HG02642 (cell line): ENCODE data around the gene NR6A1.

Experiments
- ATAC-seq: cut with Tn5 transposase; IDR thresholded peaks from one replicate; pipeline ENCODE4 v1.9.1; 2021; ENCODE audit warnings: mild to moderate bottlenecking; ENCODE audit not compliant: unreplicated experiment, poor library complexity

Gene NR6A1

DNA sequence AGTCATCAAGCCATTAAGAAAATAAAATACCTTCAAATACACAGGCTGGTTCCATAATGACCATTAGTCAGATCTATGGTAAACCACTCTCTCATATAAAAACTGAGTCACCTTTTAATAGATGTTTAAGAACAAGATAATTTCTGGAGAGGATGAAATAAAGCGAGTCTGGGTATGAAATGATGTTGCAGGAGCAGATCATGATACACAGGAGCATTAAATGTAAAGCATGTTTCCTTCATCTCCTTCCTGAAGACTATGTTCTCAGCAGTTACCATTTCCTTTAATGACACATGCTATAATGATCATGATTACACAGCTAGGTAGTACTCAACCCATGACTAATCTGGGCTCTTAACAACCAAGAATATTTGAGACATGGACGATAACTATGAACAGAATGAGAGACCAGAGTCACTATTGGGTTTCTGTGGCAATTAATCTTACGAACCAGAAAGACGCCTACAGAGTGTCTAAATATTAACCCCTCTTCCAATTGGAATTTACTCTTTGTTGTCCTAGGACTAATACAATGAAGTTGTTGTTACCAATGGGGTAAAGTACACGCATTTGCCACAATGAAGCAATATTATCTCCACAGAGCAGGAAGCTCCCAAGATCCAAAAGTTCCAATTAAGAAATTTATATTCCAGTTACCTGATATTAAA, 105.6 kb downstream of the NR6A1 start:
- ATAC-seq, result no peak

- no peak for ATAC-seq
Observed at GRCh38 chr9:124664143-124664542, 107.0 kb downstream of the NR6A1 start.

DNA sequence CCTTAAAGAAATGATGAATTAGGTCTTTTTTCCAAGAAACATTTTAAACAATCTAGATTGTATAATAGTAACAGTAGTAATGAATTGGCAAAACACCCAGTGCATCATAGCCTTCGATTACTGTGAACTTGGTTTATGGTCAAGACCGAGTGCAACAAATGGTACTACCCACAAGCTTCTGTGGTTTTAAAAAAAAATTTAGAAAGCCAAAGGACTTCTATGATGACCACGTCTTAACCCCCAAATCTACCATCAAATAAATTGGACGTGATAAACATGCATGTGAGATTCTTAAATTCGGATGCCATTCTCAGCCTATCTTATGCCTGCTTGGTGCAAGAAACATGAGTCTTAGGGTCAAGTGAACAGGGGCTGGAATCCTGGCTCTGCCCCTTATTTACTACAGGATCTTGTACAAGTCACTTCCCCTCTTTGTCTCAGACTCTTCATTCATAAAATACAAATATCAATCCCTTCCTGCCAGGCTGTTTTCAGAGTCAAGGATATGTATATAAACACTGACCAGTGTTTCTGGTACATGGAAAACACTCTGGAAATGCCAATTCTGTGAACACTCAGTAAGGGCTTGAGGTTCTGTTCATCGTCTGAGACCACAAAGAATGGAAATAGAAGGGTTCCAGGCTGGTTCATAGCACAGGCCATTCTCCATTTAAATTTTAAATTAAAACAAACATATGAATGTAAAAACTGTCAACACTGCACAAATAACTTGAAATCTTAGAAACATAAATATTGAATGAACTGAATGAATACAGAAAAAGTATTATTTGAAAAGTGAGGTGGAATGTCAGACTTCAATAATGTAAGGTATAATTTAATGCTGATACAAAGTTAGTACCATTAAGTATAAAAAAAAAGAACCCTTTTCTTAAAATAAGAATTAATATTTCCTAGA, 107.8 kb downstream of the NR6A1 start:
- no peak for ATAC-seq

DNA sequence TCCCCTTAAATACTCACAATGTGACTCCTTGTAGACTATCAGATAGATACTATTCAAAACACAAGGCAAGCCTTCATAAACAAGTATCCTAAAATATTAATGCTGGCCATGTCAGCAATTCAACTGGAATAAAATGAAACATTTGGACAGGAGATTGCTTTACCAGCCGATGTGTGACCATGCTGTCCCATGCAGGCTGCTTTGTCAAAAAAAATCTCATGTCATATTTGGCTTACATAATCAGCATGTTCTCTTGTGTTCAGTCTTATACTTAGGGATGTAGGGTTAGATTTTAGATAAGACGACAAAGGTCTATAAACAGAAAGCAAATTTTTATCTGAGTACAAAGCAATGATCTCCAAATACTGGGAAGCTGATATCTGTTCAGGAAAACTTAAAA, 108.5 kb downstream of the NR6A1 start:
- no peak for ATAC-seq

DNA sequence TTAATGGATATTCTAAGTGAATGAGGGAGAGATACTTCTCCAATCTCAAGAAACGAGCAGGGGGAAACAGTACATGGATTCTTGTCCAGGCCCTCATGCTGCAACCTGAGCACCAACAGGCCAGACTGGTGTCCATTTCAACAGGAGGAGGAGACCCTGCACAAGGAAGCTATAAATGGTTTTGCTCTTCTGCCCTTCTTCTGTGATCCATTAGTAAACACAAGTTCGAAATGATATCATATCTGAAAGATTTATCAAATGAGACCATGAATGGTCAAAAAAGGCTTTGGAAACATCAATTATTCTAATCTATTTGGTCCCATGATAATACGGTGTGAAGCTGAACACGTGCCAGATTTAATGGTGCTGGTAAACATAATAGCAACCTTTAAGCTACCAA, 109.8 kb downstream of the NR6A1 start:
- no peak for ATAC-seq

DNA sequence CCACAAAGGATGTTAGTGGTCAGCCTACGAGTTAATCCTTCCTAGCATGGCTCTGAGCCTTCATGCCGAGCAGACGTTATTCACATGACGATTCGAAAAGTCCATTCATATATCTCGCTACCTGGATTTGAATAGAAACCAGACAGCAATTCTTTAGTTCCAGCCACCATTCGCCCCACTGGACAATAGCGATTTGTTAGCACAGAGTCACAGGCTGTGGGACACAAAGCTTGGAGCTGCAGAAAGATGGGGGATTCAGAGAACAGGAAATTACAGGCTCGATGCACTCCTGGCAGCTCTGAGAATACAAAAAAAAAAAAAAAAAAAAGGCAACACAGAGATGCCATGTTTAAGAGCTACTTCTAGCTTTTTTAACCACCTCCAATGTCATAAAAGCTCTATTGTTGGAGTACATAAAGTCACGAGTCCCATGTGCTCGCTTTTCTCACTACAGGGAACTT, 110.7 kb downstream of the NR6A1 start:
- no peak for ATAC-seq

GRCh38 chr9:124659099-124659659, 111.9 kb downstream of the NR6A1 start:
- peak; percentile 46 for ATAC-seq

GRCh38 chr9:124658165-124659017, 112.7 kb downstream of the NR6A1 start:
- peak; percentile 91 for ATAC-seq

DNA sequence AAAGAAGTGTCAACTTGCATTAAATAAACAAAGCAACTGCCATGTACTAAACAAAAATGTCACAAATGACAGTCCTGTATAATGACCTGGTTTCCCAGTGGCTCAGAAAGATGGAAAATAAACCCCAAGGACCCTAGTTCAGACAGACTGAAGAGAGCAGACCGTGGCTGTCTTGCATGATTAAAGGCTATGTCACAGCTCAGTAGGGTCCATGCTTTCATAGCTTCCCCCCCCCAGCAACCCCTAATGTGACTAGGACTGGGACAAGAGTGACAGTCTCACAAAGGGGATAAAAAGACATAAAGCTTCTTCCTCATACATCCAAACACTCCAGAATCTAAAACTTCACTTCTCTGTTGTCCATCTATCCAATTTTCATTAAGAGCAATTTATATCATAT, 113.6 kb downstream of the NR6A1 start:
- no peak for ATAC-seq

DNA sequence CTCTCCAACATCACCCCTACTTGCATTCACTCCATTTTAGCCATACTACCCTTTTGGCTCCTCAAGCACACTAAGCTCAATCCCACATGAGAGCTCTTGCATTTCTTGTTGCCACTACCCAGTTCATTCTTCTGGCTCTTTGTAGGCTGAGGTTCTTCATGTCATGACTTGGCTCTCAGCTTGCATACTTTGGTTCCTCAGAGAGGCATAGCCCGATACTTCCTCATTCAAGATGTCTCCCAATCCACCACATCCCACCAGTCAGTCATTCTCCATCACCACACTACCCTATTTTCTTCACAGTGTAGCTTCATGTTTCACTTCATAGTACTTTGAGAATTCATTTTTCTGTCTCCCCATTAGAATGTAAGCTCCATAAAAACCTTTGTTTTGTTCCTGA, 116.7 kb downstream of the NR6A1 start:
- no peak for ATAC-seq

DNA sequence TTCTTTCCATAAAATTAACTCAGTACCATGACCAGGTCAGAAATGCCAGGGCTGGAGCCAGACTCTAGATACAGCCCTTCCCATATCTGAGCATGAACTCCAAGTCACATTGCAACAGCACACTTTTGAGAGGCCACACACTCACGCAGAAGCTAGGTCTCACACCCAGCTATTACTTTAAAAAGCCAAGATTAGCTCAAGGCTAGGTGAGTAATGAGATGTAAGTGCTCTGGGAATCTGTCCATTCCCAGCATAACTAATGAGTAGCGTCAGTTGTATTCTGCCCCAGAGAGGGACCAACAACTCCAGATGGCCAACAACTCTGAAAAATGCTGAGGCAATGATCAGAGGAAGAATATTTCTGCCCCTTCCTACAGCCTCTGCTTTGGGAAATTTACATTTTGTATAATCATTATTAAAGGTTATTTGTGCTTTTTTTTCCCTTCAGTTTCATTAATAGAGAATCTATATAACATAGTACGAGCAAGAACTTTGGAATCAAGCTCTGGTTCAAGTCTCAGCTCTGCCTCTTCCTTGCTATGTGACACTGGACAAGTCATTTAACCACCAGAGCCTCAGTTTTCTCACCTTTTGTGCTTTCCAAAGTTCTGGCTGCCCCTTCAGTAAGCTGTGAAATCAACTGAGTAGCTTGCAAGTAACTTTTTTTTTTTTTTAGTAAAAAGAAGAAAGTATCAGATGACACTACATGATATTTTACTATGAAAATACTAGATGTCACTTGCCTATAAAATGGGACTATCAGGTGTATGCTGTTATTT, 118.3 kb downstream of the NR6A1 start:
- ATAC-seq, result no peak

- no peak for ATAC-seq
Observed at GRCh38 chr9:124652203-124652602, 118.9 kb downstream of the NR6A1 start.

- no peak for ATAC-seq
Observed at GRCh38 chr9:124645274-124645673, 125.8 kb downstream of the NR6A1 start.

DNA sequence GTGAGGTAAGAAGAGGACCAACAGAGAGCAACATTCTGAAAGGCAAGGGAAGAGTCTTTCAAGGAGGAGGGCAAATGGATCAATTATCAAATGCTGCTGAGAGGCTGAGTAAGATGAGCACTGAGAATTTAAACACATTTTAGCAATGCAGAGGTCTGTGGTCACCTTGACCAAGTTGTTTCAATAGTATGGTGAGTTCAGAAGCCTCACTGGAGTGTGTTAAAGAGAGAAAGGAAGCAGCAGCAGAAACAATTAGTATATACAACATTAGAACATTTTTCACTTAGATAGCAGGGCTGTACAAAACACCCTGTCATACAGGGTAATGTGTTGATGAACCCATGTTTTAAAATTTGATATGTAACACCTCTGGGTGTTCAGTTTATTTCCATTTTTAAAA, 131.5 kb downstream of the NR6A1 start:
- ATAC-seq, result no peak

DNA sequence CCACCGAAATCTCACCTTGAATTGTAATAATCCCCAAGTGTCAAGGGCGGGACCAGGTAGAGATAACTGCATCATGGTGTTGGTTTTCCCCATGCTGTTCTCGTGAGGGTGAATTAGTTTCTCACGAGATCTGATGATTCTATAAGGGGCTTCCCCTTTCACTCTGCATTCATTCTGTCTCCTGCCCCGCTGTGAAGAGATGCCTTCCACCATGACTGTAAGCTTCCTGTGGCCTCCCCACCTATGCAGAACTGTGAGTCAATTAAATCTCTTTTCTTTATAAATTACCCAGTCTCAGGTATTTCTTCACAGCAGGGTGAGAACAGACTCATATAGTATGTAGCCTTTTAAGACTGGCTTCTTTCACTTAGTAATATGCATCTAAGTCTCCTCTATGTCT, 135.8 kb downstream of the NR6A1 start:
- no peak for ATAC-seq

- ATAC-seq, result no peak
Observed at GRCh38 chr9:124632077-124632621, 139.0 kb downstream of the NR6A1 start.

- no peak for ATAC-seq
Observed at GRCh38 chr9:124631326-124631725, 139.8 kb downstream of the NR6A1 start.

DNA sequence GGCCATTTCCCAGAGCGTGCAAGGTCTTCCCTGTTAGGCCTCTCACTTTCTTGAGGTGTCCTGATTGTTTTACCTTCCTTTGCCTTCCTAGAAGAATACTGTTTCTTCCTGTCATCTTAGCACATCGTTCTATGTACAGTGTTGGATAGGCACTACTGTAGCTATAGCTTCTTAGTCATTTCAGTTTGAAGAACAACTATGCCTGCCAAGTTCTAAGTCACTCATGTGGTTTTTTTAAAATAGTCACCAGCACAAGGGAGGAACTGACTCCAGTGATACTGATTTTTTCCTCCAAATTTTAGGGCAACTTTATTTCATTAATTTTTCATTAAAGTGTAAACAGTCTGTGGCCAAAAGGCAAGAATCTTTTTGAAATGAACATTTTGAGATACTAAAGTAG, 141.5 kb downstream of the NR6A1 start:
- ATAC-seq, result no peak

- no peak for ATAC-seq
Observed at GRCh38 chr9:124628741-124629140, 142.4 kb downstream of the NR6A1 start.
